ENCODE data around the gene ARID1B.

DNA sequence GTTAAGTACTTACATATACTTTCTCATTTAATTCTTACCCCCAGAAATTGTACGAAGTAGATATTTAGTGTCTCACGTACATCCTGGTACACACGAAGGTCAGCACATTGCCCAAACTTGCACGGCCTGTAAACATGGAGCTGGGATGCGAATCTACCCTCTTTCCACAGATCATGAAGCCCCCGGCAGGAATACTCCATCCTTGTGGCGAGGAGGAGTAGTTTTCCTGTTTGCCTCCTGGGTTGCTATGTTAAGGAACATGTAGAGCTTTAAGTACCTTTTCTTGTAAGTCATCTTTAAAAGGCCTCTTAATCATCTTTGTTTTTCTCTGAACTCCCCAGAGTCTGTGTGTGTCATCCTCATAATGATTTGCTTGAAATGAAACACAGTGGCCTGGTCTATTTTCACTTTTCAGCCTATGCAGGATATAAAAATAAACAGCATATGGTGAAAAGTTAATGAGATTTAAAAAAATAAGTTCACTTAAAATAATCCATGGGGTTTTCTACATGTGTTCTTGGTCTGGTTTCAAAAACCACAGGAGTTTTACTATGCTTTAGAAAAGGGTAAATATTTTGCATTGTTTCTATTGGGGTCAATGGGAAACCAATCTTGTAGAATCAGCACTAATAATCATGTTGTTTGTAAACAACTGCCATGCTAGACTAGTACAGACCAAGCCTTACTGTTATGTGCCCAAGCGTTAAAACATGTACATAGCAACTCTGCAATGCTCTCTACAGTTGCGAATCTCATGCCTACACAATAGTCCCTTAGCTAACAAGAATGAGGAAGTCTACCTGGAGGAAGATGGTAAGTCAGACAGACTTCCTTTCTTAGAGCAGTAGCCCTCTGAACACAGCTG, 9.3 kb upstream of the ARID1B start:
- TF ChIP-seq, protein P1, sequence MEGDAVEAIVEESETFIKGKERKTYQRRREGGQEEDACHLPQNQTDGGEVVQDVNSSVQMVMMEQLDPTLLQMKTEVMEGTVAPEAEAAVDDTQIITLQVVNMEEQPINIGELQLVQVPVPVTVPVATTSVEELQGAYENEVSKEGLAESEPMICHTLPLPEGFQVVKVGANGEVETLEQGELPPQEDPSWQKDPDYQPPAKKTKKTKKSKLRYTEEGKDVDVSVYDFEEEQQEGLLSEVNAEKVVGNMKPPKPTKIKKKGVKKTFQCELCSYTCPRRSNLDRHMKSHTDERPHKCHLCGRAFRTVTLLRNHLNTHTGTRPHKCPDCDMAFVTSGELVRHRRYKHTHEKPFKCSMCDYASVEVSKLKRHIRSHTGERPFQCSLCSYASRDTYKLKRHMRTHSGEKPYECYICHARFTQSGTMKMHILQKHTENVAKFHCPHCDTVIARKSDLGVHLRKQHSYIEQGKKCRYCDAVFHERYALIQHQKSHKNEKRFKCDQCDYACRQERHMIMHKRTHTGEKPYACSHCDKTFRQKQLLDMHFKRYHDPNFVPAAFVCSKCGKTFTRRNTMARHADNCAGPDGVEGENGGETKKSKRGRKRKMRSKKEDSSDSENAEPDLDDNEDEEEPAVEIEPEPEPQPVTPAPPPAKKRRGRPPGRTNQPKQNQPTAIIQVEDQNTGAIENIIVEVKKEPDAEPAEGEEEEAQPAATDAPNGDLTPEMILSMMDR (IDR thresholded peaks at IDR 0.05) = no peak
- TF ChIP-seq TEAD1 (CRISPR knock-in tag; IDR thresholded peaks at IDR 0.05) (no peak), ZNF138 (CRISPR knock-in tag; conservative IDR thresholded peaks at IDR 0.05) (no peak), NR1H2 (CRISPR knock-in tag; IDR thresholded peaks at IDR 0.05) (no peak), E2F4 (CRISPR knock-in tag; IDR thresholded peaks at IDR 0.05; ENCODE audit: borderline replicate concordance, low read depth) (no peak), TP53 (CRISPR knock-in tag; IDR thresholded peaks at IDR 0.05) (no peak)
- TF ChIP-seq, protein P2, sequence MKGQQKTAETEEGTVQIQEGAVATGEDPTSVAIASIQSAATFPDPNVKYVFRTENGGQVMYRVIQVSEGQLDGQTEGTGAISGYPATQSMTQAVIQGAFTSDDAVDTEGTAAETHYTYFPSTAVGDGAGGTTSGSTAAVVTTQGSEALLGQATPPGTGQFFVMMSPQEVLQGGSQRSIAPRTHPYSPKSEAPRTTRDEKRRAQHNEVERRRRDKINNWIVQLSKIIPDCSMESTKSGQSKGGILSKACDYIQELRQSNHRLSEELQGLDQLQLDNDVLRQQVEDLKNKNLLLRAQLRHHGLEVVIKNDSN (CRISPR knock-in tag; IDR thresholded peaks at IDR 0.05) = no peak
- TF ChIP-seq, protein P3, sequence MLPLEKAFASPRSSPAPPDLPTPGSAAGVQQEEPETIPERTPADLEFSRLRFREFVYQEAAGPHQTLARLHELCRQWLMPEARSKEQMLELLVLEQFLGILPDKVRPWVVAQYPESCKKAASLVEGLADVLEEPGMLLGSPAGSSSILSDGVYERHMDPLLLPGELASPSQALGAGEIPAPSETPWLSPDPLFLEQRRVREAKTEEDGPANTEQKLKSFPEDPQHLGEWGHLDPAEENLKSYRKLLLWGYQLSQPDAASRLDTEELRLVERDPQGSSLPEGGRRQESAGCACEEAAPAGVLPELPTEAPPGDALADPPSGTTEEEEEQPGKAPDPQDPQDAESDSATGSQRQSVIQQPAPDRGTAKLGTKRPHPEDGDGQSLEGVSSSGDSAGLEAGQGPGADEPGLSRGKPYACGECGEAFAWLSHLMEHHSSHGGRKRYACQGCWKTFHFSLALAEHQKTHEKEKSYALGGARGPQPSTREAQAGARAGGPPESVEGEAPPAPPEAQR (CRISPR knock-in tag; IDR thresholded peaks at IDR 0.05) = no peak
